ENCODE data around the gene ZNF175.
A peak's percentile ranks its signal among the peaks of the same experiment; 100 is the strongest.
"Not testable (repeated sequence)": the region's sequence is repeated elsewhere in the genome, so short reads cannot be mapped to it uniquely, and the experiment has no call there.

ZNF175 gene

DNA sequence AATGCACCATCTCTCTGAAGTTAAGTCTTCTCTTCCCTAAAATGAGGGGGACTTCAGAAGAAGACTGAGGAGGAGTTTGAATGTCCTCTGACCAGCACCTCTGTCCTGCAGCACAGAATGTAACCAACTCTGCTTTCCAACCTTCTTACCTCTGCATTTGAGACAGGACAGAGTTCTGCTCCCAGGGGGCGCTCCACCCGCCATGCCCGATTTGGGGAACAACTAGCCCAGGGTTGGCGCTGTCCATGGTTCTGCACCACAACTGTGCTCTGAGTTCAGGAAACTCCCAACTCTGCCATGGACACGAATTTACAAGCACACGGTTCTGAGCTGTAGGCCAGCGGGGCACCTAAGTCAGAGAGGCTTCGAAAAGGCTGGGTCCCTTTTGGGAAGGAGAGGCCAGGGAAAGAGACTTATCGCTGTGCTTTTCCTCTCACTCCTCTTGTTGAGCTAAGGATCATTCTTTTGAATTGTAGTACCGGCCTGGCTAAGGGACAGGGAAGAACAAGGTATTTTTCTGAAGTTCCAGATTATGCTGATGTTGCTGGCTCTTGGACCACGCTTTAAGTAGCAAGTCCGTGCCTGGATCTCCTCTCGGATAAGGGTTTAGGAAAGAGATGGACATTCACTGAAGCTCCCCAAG is 37.0 kb downstream of the ZNF175 start:
- in situ Hi-C loops (cut with HindIII; ENCODE audit: low pct_ligation_motif_present, low pct_unique_long_range_greater_than_20kb, low sequenced_read_pairs) = no loop called here
- DNase-seq = peak; percentile 60

DNA sequence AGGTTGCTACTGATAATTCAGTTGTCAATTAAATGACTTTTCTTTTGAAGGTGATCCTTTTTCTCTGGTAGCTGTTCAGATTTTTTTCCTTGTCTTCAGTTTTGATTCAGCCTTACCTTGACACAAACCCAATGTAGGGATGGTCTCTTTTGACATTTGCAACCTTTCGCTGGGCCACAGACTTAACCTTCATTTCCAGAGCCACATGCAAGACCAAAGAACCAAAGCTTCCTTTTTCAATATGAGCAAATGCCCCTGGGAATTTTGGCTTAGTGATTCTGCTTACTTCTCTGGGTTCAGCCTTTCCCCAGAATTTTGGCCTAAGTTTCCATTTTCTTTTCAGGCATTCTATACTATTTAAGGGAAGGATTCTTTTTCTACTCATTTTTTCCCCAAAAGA is 39.5 kb downstream of the ZNF175 start:
- DNase-seq = no peak
- in situ Hi-C loops (cut with HindIII; ENCODE audit: low pct_ligation_motif_present, low pct_unique_long_range_greater_than_20kb, low sequenced_read_pairs) = no loop called here

DNA sequence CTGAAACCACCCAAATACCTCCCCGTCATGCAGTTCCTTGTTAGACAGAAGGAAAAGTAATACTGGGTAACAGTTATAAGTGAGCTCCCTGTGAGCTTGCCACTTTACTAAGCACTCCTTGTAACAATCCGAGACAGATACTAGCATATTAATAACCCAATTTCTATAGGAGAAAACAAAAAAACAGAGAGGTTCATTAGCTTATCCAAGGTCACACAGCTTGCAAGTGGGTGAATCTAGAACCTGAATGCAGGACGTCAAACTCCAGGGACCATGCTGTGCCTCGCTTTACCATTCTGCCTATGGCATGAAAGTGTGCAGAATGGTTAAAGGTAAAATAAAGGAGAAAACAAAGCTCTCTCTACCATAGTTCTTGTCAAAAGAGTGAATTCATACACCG is 43.7 kb downstream of the ZNF175 start:
- DNase-seq = no peak
- in situ Hi-C loops (cut with HindIII; ENCODE audit: low pct_ligation_motif_present, low pct_unique_long_range_greater_than_20kb, low sequenced_read_pairs) = no loop called here

DNA sequence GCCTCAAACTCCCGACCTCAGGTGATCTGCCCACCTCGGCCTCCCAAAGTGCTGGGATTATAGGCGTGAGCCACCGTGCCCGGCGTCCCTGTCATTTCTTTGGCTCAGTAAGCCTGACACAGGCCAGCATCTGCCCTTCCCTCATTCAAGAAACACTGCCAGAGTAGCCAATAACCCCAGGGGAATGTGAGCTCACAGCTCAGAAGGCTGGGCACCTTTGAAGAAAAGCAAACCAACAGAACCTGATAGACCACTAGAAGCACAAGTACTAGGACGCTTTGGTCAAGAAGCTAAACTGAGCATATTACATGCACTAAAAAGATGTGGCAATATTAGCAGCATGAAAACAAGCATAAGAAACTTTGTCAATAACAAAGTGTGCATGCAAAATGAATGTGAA is 44.9 kb downstream of the ZNF175 start:
- DNase-seq = no peak

DNA sequence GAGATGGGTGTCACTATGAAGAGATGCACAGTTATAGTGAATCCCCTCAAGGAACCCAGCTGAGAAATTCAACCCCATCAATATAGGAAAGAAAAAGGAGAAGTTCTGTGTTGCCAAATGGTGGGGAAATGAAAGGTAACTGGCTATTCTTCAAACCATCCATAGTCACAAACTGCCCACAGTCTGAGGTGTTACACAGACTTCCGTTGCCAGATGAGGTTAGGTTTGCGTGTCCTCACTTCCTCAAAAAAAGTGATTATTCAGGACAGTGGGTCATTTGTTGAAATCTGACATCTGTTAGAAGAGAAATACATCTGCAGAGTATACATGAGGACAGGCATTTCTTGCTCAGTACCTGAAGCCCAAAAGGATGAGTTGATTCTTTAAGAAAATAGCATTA is 50.1 kb downstream of the ZNF175 start:
- in situ Hi-C loops (cut with HindIII; ENCODE audit: low pct_ligation_motif_present, low pct_unique_long_range_greater_than_20kb, low sequenced_read_pairs) = no loop called here
- no peak for DNase-seq

More for the DNA sequence above, 44.9 kb downstream of the ZNF175 start:
- in situ Hi-C loops (cut with HindIII; ENCODE audit: low pct_ligation_motif_present, low pct_unique_long_range_greater_than_20kb, low sequenced_read_pairs) = no loop called here

DNA sequence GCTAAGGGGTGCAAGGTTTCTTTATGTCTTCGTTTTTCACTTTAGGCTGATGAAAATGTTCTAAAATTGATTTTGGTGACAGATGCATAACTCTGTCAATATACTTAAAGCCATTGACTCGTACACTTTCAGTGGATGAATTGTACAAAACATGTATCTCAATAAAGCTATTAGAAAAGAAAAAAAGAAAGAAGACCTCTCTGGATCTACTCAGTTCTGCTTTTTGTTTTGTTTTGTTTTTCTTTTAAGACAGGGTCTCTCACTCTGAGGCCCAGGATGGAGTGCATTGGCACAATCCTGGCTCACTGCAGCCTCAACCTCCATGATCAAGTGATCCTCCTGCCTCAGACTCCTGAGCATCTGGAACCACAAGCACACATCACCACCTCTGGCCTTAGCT is 55.6 kb downstream of the ZNF175 start:
- in situ Hi-C loops (cut with HindIII; ENCODE audit: low pct_ligation_motif_present, low pct_unique_long_range_greater_than_20kb, low sequenced_read_pairs) = no loop called here
- DNase-seq = no peak

DNA sequence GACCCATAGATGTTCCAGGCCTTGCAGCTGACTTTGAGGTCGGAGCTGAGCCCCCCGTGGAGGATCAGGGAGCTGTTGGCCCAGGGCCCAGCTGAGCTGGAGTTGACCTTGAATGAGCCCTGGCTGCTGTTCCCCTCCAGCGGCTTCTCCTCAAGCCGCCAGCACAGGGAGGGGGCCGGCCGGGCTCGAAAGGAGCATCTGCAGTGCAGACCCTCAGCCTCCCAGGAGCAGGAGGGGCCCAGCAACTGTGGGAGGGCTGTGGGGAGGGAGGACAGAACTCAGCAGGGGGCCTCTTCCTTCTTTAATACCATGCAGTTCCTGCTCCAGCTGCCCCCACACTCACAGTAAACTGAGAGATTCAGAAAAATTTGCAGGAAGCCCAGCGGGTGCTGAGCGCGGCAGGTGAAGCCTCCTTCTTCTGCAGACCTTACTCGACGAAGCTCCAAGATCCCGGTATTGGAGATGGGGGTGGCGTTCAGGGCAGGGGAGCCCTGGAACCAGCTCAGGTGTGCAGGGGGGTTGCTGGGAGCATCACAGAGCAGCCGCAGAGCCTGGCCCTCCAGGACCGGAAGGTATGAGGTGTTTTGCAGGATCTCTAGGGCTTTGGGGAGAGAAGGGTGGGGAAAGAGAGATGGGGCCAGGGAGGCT is 56.5 kb downstream of the ZNF175 start:
- in situ Hi-C loops (cut with HindIII; ENCODE audit: low pct_ligation_motif_present, low pct_unique_long_range_greater_than_20kb, low sequenced_read_pairs) = no loop called here
- no peak for DNase-seq

DNA sequence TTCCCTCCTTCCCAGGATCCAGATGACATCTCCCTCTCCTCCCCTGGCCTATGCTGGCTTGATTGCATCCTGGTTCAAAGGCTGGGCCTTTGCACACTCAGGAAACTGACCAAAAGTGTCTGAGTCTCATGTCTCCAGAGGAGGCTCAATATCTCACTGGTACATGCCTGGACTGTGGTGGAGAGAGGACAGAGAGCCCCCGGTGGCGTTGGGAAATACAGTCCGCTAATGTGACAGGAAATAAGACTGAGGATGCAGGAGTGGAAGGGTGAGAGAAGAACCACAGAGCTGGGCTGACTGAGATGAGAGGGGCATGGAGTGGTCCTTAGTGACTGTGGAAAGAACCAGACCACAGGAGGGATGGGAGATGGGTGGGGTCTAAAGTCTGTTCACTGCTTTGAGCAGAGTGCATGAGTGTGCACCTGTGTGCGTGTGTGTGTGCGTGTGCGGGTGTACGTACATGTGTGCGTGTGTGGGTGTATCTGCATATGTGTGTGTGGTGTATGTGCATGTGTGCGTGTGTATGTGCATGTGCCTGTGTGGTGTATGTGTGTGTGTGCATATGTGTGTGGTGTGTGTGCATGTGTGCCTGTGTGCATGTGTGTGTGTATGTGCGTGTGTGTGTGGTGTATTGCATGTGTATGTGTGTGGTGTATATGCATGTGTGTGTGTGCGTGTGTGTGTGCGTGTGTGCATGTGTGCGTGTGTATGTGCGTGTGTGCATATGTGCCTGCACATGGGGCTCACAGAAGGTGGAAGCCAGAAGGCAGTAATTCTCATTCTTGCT is 57.3 kb downstream of the ZNF175 start:
- no peak for DNase-seq
- in situ Hi-C loops (cut with HindIII; ENCODE audit: low pct_ligation_motif_present, low pct_unique_long_range_greater_than_20kb, low sequenced_read_pairs) = no loop called here

DNA sequence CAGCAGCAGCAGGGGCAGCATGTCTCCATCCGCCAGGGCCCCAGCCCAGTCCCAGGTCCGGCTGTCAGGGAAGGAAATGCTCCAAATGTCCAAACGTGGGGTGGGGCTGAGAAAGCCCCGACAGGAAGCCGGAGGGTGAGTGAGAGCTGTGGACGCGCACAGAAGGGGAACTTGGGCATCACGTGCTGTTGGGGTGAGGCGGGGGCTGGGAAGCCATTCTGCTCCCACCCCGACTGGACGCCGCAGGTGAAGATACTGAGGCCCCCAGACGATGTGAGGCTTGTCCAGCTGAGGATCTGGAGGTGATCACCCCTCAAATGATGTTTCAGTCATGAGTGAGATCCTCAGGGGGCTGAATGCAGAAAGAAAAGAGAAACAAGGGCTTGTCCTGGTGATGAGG is 59.2 kb downstream of the ZNF175 start, which contains the start of gene SIGLEC5:
TSS of gene SIGLEC5 (minus strand) at position 87 of the 400 bp plus-strand sequence. CDS start at position 21, 66 bp downstream.
- in situ Hi-C loops (cut with HindIII; ENCODE audit: low pct_ligation_motif_present, low pct_unique_long_range_greater_than_20kb, low sequenced_read_pairs); DNase-seq: not testable (repeated sequence)

DNA sequence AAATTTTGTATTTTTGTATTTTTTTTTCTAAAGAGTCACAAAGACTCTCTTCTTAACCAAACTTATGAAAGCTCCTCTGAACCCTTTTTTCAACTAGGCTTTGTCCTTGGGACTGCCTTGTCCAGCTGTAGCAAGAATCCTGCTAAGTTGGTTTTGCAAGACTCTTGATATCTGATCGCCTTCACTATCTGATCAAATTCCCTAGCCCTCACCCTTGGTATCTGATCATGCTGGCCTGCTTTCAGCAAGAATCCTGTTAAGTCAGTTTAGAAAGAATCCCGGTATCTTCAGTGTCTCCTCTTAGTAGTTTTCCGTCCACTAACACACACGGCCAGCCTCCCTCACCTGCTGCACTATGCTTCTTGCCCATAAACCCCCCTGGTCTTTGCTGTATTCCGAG is 61.0 kb downstream of the ZNF175 start:
- in situ Hi-C loops (cut with HindIII; ENCODE audit: low pct_ligation_motif_present, low pct_unique_long_range_greater_than_20kb, low sequenced_read_pairs) = no loop called here
- DNase-seq = no peak

DNA sequence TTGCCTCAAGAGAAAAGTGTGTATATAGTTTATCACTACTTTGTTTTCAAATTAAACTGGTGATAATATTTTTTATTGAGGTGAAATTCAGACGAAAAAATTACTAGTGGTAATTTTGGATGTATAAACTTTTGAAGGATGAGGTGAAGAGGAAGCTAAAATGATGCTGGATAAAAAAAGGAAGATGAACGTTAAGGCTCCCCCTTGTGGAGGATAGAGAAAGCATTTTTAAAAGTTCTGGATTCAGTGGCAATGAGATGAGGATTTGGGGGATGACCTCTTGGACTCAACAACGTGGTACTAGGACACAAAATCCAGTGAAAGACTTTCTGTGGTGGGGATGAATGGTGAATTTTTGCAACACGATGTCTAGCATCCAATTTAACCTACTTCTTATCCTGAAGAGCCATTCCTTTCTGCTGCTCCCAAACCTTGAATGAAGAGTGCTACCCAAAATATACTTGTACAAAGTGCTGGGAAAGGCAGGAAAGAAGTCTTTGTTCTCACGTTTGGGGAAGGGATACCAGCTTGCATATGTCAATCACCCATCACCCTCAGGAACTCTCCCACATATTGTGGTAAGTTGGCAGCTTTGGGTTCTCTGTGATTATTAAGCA is 66.4 kb downstream of the ZNF175 start:
- in situ Hi-C loops (cut with HindIII; ENCODE audit: low pct_ligation_motif_present, low pct_unique_long_range_greater_than_20kb, low sequenced_read_pairs) = no loop called here
- DNase-seq = peak; percentile 25

DNA sequence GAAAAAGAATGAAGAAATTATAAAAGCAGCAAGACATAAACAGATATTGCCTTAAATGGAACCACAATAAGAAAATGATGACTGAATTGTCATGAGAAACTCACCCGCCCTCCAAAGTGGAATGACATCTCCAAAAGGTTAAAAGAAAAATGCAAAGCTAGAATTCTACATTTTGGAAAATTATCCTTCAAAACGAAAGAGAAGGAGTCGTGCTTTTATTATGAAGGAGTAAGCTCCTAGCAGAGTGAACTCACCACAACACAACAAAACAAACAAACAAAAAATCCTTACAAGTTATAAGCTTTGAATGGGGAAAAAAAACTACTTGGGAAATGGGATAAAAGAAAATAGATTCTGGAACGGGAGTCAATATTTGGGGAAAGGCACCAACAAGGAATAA is 68.8 kb downstream of the ZNF175 start:
- no peak for DNase-seq
- in situ Hi-C loops (cut with HindIII; ENCODE audit: low pct_ligation_motif_present, low pct_unique_long_range_greater_than_20kb, low sequenced_read_pairs) = no loop called here

DNA sequence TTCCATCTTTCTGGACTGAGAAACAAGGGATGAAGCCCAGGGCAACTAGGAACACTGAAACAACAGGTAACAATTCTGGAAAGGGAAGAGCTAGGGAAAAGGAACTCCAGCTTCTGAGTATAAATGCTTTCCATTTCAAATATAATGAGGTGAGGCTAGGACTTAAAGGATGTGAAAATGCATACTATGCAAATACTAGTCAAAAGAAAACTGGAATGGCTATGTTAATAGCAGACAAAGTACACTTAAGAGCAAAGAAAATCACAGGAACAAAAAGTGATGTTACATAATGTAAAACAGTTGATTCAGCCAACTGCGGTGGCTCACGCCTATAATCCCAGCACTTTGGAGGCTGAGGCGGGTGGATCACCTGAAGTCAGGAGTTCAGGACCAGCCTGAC is 69.3 kb downstream of the ZNF175 start:
- DNase-seq = no peak
- in situ Hi-C loops (cut with HindIII; ENCODE audit: low pct_ligation_motif_present, low pct_unique_long_range_greater_than_20kb, low sequenced_read_pairs) = no loop called here

DNA sequence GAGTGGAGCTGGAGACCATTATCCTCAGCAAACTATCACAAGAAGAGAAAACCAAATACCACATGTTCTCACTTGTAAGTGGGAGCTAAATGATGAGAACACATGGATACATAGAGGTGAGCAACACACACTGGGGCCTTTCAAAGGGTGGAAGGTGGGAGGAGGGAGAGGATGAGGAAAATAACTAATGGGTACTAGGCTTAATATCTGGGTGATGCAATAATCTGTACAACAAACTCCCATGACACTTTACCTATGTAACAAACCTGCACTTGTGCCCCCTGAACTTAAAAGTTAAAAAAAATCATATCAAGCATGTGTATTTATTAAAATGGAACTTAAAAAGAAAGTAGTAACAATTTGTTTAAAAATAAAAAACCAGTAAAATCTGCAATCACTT is 70.6 kb downstream of the ZNF175 start:
- no peak for DNase-seq
- in situ Hi-C loops (cut with HindIII; ENCODE audit: low pct_ligation_motif_present, low pct_unique_long_range_greater_than_20kb, low sequenced_read_pairs) = no loop called here
